Measurements from ENCODE around the gene HOXD9. TPM values are rescaled to one million over a fixed set of nuclear protein-coding genes. Genes with fewer than 3 reads are reported as not detected.

The HOXD9 gene
- total RNA-seq, 2 experiments from 2014 or later: not detected

- no peak for ATAC-seq
- CTCF ChIA-PET: no interaction called here
- DNase-seq: no peak
- intact Hi-C loops (cut with micrococcal nuclease): loop anchor here (5.0 kb wide), 1 partner anchor 40 kb away; no protein-coding TSS in a partner anchor
- H3K36me3 Mint-ChIP-seq (ENCODE audit: low read depth): no peaks in the 10 kb centered on the region
- H3K4me1 Mint-ChIP-seq (ENCODE audit: low read depth): peaks cover 14% of the 10 kb centered on the region
- no peak overlapping the region for H3K4me3 Mint-ChIP-seq
- POLR2A ChIA-PET: no interaction called here
- TF ChIP-seq, protein P1, sequence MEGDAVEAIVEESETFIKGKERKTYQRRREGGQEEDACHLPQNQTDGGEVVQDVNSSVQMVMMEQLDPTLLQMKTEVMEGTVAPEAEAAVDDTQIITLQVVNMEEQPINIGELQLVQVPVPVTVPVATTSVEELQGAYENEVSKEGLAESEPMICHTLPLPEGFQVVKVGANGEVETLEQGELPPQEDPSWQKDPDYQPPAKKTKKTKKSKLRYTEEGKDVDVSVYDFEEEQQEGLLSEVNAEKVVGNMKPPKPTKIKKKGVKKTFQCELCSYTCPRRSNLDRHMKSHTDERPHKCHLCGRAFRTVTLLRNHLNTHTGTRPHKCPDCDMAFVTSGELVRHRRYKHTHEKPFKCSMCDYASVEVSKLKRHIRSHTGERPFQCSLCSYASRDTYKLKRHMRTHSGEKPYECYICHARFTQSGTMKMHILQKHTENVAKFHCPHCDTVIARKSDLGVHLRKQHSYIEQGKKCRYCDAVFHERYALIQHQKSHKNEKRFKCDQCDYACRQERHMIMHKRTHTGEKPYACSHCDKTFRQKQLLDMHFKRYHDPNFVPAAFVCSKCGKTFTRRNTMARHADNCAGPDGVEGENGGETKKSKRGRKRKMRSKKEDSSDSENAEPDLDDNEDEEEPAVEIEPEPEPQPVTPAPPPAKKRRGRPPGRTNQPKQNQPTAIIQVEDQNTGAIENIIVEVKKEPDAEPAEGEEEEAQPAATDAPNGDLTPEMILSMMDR (IDR thresholded peaks at IDR 0.05): no peak
- H3K27ac Mint-ChIP-seq: no peak overlapping the region
- H3K27me3 Mint-ChIP-seq: peaks cover 81% of the 10 kb centered on the region
- peaks cover 1% of the 10 kb centered on the region for H3K9me3 Mint-ChIP-seq
These were observed 49.7 kb downstream of the HOXD9 start for GRCh38 chr2:176172007-176172894.

DNA sequence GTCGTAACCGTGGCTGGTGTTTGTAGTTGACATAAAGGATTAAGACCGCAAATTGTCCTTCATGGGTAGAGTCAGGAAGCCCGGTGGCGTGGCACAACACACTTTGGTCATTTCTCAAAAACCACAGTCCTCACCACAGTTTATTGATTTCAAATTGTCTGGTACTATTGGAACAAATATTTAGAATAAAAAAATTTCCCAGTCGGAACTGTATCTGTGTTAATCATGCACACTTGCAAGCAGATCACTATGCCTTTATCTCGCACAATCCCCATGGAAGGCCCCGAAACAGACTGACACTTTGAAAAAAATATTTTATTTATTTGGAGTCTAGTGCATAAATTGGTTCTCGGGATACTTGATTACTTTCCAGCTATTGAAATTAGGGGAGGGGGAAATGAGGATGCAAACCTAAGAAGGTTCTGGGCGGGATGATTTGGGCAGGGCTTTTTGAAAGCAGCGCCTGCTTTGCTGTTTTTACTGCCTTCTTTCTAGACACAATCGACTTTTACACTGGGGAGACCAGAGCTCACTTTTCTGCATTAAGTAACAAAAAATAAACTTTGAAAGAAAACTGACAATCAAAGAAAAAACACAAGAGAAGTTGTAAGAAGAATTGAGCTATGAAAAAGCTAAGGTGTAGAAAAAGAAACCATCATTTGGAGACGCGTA is 50.5 kb downstream of the HOXD9 start:
- DNase-seq (no peak), ATAC-seq (no peak)
- intact Hi-C loops (cut with micrococcal nuclease): loop anchor here (5.0 kb wide), 1 partner anchor 41 kb away; no protein-coding TSS in a partner anchor
- no peaks in the 10 kb centered on the region for H3K36me3 Mint-ChIP-seq (ENCODE audit: low read depth)
- peaks cover 80% of the 10 kb centered on the region for H3K27me3 Mint-ChIP-seq
- no peak overlapping the region for H3K27ac Mint-ChIP-seq
- peaks cover 15% of the 10 kb centered on the region for H3K4me1 Mint-ChIP-seq (ENCODE audit: low read depth)
- ChIA-PET CTCF (interaction anchor here (1.0 kb wide), 1 partner anchor 62 kb away, joined by 4 read pairs; no protein-coding TSS in a partner anchor), POLR2A (no interaction called here)
- TF ChIP-seq, protein P1 (IDR thresholded peaks at IDR 0.05): no peak
- no peak overlapping the region for H3K4me3 Mint-ChIP-seq
- H3K9me3 Mint-ChIP-seq: peaks cover 1% of the 10 kb centered on the region

DNA sequence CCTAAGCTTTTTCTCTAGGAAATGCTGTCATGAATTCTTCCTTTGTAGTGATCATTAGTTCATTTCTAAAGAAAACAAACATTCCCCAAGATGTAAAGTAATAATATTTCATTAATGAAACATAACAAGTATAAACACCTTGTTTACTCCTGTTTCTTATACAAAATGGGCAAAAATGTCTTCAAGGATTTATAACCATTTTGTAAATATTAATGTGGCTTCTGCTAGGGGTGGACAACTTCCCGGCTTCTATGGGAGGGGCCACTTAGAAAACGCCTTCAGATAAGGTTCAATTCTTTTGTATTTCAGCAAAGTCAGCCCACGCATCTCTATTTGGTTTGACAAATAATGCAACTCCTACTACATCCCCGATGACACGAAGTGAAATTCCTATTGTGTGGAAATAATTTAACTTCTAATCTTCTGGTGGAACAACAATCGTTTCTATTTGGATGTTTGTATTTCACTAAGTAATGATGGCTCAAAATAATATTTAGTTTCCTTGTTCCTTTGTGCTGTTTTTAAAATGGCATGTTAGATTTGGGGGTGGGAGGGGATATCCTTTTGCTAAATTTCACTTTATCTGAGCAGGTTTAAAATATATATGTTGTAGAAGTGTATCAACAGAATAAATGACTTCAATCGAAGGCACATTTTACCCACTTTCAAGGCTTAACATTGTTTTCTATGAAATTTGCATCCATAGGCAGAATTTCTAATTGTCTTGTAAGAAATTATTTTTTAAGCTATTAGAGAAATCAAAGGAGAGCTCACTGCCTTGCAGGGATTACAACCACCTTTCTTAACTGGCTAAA is 51.3 kb downstream of the HOXD9 start:
- Mint-ChIP-seq H3K36me3 (ENCODE audit: low read depth) (no peaks in the 10 kb centered on the region), H3K4me1 (ENCODE audit: low read depth) (peaks cover 17% of the 10 kb centered on the region), H3K27me3 (peaks cover 82% of the 10 kb centered on the region), H3K4me3 (no peak overlapping the region), H3K27ac (no peak overlapping the region), H3K9me3 (peaks cover 1% of the 10 kb centered on the region)
- CTCF ChIA-PET: interaction anchor here (0.9 to 1.0 kb wide), 2 partner anchors 34 to 62 kb away, joined by 4 read pairs; no protein-coding TSS in a partner anchor
- DNase-seq (no peak), ATAC-seq (no peak)
- TF ChIP-seq, protein P1 (IDR thresholded peaks at IDR 0.05): no peak
- intact Hi-C loops (cut with micrococcal nuclease): loop anchor here (5.0 kb wide), 1 partner anchor 41 kb away; no protein-coding TSS in a partner anchor
- POLR2A ChIA-PET: no interaction called here

- no peak overlapping the region for H3K4me3 Mint-ChIP-seq
- POLR2A ChIA-PET: no interaction called here
- peaks cover 84% of the 10 kb centered on the region for H3K27me3 Mint-ChIP-seq
- no peak overlapping the region for H3K27ac Mint-ChIP-seq
- CTCF ChIA-PET: interaction anchor here (0.9 to 1.6 kb wide), 2 partner anchors 34 to 63 kb away, joined by 4 to 5 read pairs; no protein-coding TSS in a partner anchor
- TF ChIP-seq, protein P1 (IDR thresholded peaks at IDR 0.05): no peak
- H3K36me3 Mint-ChIP-seq (ENCODE audit: low read depth): no peaks in the 10 kb centered on the region
- intact Hi-C loops (cut with micrococcal nuclease): loop anchor here (5.0 kb wide), 1 partner anchor 42 kb away; no protein-coding TSS in a partner anchor
- H3K9me3 Mint-ChIP-seq: peaks cover 1% of the 10 kb centered on the region
- ATAC-seq (no peak), DNase-seq (no peak)
- peaks cover 17% of the 10 kb centered on the region for H3K4me1 Mint-ChIP-seq (ENCODE audit: low read depth)
These were observed 51.9 kb downstream of the HOXD9 start for GRCh38 chr2:176174382-176174823.

Small RNA genes within 50 kb of the gene (microRNA-seq; reads per million reads assigned to microRNA genes)
- 1.8 reads per million for gene MIR10B (ENCODE audit: borderline microRNAs expressed, borderline replicate concordance)

Other genes starting within 250 kb of the HOXD9 start
- gene LNPK, start 120.5 kb upstream of the HOXD9 start, total RNA-seq: 10 to 100 TPM; 41.9 to 44.7 TPM
- gene EVX2, start 38.8 kb upstream of the HOXD9 start, total RNA-seq: not detected
- not detected for gene HOXD13, start 30.0 kb upstream of the HOXD9 start, total RNA-seq
- gene HOXD12, start 22.9 kb upstream of the HOXD9 start, total RNA-seq: not detected
- gene HOXD11, start 15.4 kb upstream of the HOXD9 start, total RNA-seq: not detected
- not detected for gene HOXD10, start 5.9 kb upstream of the HOXD9 start, total RNA-seq
- gene HOXD8, start 7.0 kb downstream of the HOXD9 start, total RNA-seq: not detected
- gene HOXD4, start 28.8 kb downstream of the HOXD9 start, total RNA-seq: not detected
- gene HOXD3, start 34.6 kb downstream of the HOXD9 start, total RNA-seq: not detected
- gene HOXD1, start 65.9 kb downstream of the HOXD9 start, total RNA-seq: not detected
- 10 to 100 TPM; 27.3 to 30.1 TPM for gene MTX2, start 146.7 kb downstream of the HOXD9 start, total RNA-seq